ENCODE data around the gene BLCAP. TPM values are rescaled to one million over a fixed set of nuclear protein-coding genes. Genes with fewer than 3 reads are reported as not detected.
"Not testable (repeated sequence)": the region's sequence is repeated elsewhere in the genome, so short reads cannot be mapped to it uniquely, and the experiment has no call there.

BLCAP gene
- total RNA-seq, 2 donors from 2014 or later = 28.4 to 42.0 TPM

DNA sequence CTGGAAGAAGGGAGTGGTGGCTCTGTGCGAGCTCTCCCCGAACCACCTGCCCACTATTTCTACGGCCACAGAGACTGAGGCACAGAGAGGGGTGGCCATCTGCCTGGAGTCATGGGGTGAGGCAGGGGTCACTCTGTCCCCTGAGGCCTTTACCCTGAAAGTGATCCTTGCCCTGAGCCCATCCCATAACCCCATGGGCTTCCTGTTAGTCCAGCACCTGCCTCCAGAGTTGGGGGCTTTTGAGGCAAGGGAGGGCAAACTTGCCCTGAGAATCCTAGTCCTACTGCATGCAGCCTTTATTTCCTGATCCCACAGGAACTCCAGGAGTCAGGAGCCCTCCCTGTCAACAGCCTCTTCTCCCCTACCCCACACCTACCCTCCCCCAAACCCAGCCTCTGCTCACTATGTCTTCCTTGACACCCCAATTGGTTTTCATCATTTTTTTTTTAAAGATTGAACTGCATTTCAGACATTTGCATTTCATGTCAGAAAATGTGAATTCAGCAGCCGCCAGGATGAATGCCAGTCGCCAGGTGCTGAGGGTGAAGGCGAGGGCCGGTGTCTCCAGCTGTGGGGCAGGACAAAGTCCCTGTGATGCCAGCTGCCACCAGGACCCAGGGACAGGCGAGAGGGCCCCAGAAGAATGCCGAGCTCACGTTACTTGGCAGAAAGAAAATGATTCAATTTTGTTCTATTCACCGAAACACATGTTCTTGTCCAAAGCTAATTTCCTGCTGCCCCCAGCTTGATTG is 54.3 kb downstream of the BLCAP start:
- H3K9me3 ChIP-seq = no peaks in the 10 kb centered on the region

DNA sequence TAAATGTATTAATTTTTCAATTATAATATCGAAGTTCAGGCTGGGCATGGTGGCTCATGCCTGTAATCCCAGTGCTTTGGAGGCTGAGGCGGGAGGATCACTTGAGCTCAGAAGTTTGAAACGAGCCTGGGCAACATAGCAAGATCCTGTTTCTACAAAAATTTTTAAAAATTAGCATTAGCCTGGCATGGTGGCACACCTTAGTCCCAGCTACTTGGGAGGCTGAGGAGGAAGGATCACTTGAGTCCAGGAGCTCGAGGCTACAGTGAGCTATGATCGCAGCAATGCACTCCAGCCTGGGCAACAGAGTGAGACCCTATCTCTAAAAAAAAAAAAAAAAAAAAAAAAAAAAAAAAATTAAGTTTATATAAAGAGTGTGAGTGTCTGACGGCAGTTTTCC is 55.2 kb downstream of the BLCAP start:
- not testable (repeated sequence) for H3K9me3 ChIP-seq; H3K27ac ChIP-seq; DNase-seq (ENCODE audit: low spot score); H3K27me3 ChIP-seq (replicated peaks; ENCODE audit: insufficient read depth); ATAC-seq (ENCODE audit: insufficient number of reproducible peaks, low FRiP score, low read depth); H3K4me1 ChIP-seq (ENCODE audit: control insufficient read depth in 1 of 2, low read depth in 2 of 2); H3K36me3 ChIP-seq; H3K4me3 ChIP-seq

More for the DNA sequence above, 54.3 kb downstream of the BLCAP start:
- H3K36me3 ChIP-seq = no peaks in the 10 kb centered on the region
- no peaks in the 10 kb centered on the region for H3K4me1 ChIP-seq (ENCODE audit: control insufficient read depth in 1 of 2, low read depth in 2 of 2)
- DNase-seq (ENCODE audit: low spot score) (no peak), ATAC-seq (ENCODE audit: insufficient number of reproducible peaks, low FRiP score, low read depth) (no peak)
- no peaks in the 10 kb centered on the region for H3K27me3 ChIP-seq (replicated peaks; ENCODE audit: insufficient read depth)
- H3K27ac ChIP-seq = no peak overlapping the region
- H3K4me3 ChIP-seq = no peak overlapping the region
- TF ChIP-seq, protein P1, sequence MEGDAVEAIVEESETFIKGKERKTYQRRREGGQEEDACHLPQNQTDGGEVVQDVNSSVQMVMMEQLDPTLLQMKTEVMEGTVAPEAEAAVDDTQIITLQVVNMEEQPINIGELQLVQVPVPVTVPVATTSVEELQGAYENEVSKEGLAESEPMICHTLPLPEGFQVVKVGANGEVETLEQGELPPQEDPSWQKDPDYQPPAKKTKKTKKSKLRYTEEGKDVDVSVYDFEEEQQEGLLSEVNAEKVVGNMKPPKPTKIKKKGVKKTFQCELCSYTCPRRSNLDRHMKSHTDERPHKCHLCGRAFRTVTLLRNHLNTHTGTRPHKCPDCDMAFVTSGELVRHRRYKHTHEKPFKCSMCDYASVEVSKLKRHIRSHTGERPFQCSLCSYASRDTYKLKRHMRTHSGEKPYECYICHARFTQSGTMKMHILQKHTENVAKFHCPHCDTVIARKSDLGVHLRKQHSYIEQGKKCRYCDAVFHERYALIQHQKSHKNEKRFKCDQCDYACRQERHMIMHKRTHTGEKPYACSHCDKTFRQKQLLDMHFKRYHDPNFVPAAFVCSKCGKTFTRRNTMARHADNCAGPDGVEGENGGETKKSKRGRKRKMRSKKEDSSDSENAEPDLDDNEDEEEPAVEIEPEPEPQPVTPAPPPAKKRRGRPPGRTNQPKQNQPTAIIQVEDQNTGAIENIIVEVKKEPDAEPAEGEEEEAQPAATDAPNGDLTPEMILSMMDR (IDR thresholded peaks at IDR 0.05) = no peak

DNA sequence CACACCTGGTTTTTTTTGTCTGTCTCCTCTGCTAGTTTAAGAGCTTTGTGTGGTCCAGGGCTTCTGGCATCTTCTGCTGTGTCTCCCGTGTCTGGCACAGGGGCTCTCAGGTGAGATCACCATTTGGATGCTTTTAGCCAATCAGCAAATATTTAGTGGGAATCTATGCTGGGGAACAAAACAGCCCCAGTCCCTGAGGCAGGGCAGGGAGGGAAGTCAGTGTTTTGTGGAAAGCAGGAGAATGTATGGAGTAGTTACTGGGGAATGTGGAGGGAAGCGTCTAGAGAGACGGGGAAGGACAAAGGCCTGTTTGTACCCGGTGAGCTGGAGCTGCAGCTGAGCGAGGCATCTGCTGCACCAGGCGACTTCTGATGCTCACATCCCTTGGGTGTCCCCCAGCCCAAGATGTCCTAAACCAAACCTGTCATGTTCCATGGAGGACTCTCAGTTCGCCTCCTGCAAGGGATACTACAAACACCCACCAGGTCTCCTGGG is 55.9 kb downstream of the BLCAP start:
- ATAC-seq (ENCODE audit: insufficient number of reproducible peaks, low FRiP score, low read depth) = no peak
- Histone ChIP-seq H3K9me3 (no peaks in the 10 kb centered on the region), H3K4me1 (ENCODE audit: control insufficient read depth in 1 of 2, low read depth in 2 of 2) (no peaks in the 10 kb centered on the region), H3K27ac (no peak overlapping the region), H3K4me3 (no peak overlapping the region), H3K36me3 (no peaks in the 10 kb centered on the region), H3K27me3 (replicated peaks; ENCODE audit: insufficient read depth) (no peaks in the 10 kb centered on the region)
- TF ChIP-seq, protein P1 (IDR thresholded peaks at IDR 0.05) = no peak
- no peak for DNase-seq (ENCODE audit: low spot score)

DNA sequence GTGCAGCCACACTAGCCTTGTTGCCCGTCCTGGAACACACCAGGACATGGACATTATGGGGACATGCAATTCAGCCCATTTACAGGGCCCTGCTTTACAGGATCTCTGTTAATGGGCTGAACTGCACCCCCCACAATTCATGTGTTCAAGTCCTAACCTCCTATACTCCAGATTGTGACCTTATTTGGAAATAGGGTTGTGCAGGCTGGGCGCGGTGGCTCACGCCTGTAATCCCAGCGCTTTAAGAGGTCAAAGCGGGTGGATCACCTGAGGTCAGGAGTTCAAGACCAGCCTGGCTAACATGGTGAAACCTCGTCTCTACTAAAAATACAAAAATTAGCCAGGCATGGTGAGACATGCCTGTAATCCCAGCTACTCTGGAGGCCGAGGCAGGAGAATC is 57.5 kb downstream of the BLCAP start:
- H3K4me1 ChIP-seq (ENCODE audit: control insufficient read depth in 1 of 2, low read depth in 2 of 2); H3K36me3 ChIP-seq; H3K27me3 ChIP-seq (replicated peaks; ENCODE audit: insufficient read depth); DNase-seq (ENCODE audit: low spot score); H3K27ac ChIP-seq; H3K9me3 ChIP-seq; ATAC-seq (ENCODE audit: insufficient number of reproducible peaks, low FRiP score, low read depth); H3K4me3 ChIP-seq: not testable (repeated sequence)

DNA sequence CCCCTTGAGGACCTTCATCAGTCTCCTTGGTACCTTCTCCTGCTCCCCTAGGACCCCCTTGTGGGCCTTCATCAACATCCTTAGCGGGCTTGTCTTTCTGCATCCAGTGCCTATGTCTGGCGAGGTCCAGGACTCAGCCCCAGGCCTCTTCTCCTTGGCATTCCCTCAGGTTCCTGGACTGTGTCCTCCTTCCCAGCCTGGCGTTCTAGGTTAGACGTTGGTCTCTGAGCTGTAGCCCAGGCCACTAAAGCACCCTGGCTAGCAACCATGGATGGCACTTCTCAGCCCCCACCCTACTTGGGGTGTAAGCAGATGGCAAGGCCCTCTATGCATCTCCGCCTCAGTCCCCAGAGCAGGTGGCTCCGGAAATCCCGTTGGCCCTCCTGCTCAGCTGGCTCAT is 58.1 kb downstream of the BLCAP start:
- TF ChIP-seq, protein P1 (IDR thresholded peaks at IDR 0.05) = no peak
- no peak for ATAC-seq (ENCODE audit: insufficient number of reproducible peaks, low FRiP score, low read depth)
- Histone ChIP-seq H3K27me3 (replicated peaks; ENCODE audit: insufficient read depth) (no peaks in the 10 kb centered on the region), H3K4me1 (ENCODE audit: control insufficient read depth in 1 of 2, low read depth in 2 of 2) (no peaks in the 10 kb centered on the region), H3K9me3 (no peaks in the 10 kb centered on the region), H3K27ac (no peak overlapping the region), H3K4me3 (no peak overlapping the region), H3K36me3 (no peaks in the 10 kb centered on the region)
- no peak for DNase-seq (ENCODE audit: low spot score)

DNA sequence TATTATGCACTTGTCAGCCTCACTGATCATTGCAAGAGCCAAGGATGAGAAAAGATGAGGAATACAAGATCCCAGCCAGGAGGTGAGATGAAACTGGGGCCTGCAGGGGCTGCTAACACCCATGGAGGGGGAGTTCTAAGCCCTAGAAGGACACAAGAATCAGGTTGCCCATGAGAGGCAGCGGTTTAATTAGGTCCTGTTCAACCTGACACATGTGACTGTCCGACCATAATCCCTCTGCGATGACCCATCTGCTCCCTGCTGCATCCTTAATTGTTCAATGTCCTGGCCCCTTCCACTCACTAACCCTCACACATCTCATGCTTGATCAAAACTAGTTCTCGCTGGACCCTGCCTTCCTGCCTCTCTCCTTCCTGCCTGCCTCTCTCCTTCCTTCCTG is 58.8 kb downstream of the BLCAP start:
- DNase-seq (ENCODE audit: low spot score) (no peak), ATAC-seq (ENCODE audit: insufficient number of reproducible peaks, low FRiP score, low read depth) (no peak)
- Histone ChIP-seq H3K9me3 (no peaks in the 10 kb centered on the region), H3K4me3 (no peak overlapping the region), H3K4me1 (ENCODE audit: control insufficient read depth in 1 of 2, low read depth in 2 of 2) (no peaks in the 10 kb centered on the region), H3K36me3 (no peaks in the 10 kb centered on the region), H3K27me3 (replicated peaks; ENCODE audit: insufficient read depth) (no peaks in the 10 kb centered on the region), H3K27ac (no peak overlapping the region)
- TF ChIP-seq, protein P1 (IDR thresholded peaks at IDR 0.05) = no peak

Other genes with a start within 250 kb of the BLCAP start
- 10 to 100 TPM; 29.0 to 34.3 TPM for gene MANBAL, start 238.2 kb downstream of the BLCAP start, total RNA-seq
- gene SRC, start 181.7 kb downstream of the BLCAP start, total RNA-seq = 10 to 100 TPM; 80.3 to 89.0 TPM
- under 1 TPM in 1 of 2 donors, not detected in 1; 0.81 TPM for gene NNAT, start 6.6 kb downstream of the BLCAP start, total RNA-seq
- 10 to 100 TPM; 22.6 to 34.3 TPM for gene CTNNBL1, start 166.2 kb upstream of the BLCAP start, total RNA-seq